IPS-NIHi7 (cell line): ENCODE results near the gene TBC1D2B.

Experiments
- DNase-seq: peaks from one replicate; pipeline ENCODE4 v3.0.0; 2012; ENCODE audit warnings: mixed read lengths; ENCODE audit errors: extremely low spot score

Gene TBC1D2B

GRCh38 chr15:78054966-78055365, 22.5 kb downstream of the TBC1D2B start:
- DNase-seq, result no peak

DNA sequence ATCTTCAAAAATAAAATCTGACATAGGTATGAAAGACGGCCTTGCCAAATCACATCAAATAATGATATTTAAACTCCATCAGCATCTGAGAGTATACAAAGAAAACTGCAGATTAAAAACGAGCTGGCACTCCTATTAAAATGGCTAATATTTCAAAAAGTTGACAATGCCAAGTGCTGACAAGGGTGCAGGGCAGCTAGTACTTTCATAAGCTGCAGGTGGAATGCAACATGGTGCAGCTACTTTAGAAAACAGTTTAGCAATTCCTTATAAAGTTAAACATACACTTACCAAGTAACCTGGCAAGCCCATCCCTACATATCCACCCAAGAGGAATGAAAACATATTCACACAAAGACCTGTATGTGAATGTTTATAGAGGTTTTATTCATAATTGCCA, 23.0 kb downstream of the TBC1D2B start:
- DNase-seq, result no peak

DNA sequence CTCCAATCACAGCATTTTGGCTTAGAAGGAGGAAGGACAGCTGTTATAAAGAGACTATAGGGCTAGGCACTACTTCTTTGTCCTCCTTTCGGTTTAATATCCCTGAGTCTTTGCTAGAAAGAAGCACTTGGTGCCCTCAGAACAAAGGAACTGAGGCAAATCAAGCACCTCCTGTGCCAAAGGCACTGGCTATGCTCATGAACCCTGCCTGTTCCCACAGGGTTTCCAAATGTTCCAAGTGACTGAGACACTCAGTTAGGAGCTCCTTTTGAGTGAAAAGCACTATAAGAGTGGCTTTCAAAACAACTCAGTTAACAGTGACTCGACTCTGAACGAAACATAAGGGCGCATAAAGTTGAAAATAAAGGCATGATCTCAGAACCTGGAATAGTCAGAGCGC, 25.0 kb downstream of the TBC1D2B start:
- no peak for DNase-seq

DNA sequence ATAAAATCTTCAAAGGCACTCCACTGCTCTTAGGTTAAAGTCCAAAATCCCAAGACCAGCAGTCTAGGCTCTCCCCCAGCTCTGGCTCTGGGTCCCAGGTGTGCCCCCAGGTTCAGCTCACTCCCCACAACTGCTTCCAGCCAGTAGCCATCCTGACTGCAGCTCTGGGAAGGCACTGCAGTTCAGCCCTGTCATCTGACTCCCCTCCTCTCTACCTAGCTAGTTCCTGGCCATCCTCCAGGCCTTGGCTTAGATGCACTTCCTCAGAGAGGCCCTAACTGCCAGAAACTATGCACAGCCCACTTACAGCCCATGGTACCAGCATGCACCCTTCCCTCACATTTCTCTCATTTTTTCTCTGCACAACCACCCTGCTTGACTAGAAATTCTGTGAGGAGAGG, 25.5 kb downstream of the TBC1D2B start:
- DNase-seq, result no peak

- no peak for DNase-seq
Observed at GRCh38 chr15:78051596-78051995, 25.9 kb downstream of the TBC1D2B start.

- DNase-seq, result no peak
Observed at GRCh38 chr15:78050826-78051225, 26.7 kb downstream of the TBC1D2B start.

DNA sequence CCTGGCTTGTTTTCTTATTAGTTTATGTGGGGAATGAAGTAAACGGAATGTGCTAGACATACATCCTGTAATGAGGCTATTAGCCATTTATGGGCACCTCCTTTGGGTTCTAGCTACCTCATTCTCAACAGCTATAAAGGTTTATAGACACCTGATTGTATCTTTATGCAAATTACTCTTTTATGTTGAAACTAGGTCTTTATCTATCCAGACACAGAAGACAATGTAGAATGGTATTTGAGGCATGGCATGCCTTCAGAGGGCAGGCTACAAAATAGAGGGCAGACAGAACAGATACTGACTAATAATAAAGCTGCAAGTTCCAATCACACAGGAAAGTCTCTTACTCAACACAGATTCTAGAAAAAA, 27.1 kb downstream of the TBC1D2B start:
- no peak for DNase-seq

DNA sequence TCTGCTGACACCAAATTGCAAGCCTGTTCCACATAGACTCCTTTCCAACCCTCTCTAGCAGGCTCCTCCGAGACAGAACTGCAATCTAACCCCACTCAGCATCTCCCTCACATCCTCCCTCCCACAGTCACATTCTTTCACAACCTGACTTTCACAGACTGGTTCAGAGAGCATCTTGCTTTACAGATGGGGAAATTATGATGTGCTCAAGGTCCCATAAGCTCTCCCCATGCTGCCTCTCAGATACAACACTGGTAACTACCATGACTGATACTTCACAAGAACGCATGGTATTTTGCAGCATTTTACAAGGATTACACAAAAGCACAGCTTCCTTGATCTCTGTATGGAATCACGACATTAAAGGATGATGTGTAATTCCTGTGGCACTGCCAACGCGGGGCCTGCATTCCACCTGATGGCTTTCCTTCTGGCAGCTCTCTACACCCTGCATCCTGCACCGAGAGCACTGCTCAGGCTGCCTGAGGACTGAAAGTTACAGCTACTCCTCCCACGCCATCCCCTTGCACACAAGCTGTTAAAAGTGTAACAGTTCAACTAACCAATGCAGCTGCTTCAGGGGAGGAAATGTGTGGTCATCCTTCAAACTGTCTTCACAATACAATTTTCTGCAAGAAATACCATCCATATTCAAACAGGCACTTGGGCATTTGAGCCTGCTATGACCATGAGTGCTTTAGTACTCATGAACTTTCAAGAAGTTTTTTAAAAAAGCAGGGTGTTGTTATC, 27.6 kb downstream of the TBC1D2B start:
- no peak for DNase-seq

- no peak for DNase-seq
Observed at GRCh38 chr15:78048628-78048920, 28.9 kb downstream of the TBC1D2B start.

GRCh38 chr15:78047761-78048627, 29.5 kb downstream of the TBC1D2B start:
- DNase-seq, result no peak

DNA sequence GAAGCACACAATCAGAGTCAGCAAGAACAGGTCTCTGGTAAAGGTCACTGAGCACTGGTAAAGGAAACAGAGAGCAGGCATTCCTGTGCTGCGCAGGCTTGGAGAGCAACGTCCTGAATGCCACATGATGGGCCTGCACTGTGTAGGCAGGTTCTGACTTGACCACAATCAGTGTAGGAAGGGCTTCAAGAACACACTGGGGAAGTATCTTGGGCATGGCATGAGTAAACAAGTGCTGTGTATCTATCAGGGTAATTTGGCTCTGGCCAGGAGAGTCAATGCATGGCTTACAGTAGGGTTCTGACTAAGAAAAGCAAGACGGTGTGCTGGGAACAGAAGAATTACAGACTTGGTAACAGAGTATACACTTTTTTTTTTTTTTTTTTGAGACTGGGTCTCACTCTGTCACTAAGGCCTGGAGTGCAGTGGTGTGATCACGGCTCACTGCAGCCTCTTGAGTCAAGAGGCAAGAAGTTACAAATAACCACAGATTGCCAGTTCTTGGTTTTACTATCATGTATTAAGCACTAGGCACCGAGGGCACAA, 30.6 kb downstream of the TBC1D2B start:
- DNase-seq, result no peak

- DNase-seq, result no peak
Observed at GRCh38 chr15:78045189-78045588, 32.3 kb downstream of the TBC1D2B start.

GRCh38 chr15:78044407-78045155, 32.9 kb downstream of the TBC1D2B start:
- DNase-seq, result no peak

- no peak for DNase-seq
Observed at GRCh38 chr15:78041946-78042345, 35.6 kb downstream of the TBC1D2B start.

GRCh38 chr15:78040653-78041244, 36.8 kb downstream of the TBC1D2B start:
- DNase-seq, result no peak

DNA sequence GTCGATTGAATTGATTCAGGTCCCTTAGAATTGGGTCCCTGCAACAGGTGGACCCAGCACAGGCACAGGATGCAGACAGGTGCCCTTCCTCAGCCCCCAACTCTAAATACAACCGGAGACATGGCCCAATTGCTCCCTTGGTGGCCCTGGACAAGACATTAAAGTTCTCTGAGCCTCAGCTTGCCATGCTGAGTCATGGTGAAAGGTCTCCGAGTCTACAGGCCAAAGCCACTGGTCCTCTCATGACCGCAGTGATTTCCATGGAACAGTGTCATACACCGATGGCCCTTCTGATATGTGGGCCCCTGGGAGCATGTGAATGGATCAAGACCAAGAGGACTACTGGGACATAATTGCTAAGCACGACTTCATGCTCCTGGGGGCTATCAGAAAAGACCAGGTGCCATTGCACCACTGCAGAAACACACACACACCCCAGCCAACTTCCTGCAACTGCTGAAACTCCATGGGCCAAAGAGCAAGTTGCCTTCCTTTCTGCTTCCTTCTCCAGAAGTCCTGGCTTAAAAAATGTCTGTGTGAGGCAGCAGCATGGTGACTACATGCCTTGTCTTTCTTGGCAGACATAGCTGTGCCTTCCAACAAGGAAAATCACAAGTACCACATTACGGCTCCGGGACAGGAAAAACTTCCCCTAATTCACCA, 38.8 kb downstream of the TBC1D2B start:
- DNase-seq, result no peak

DNA sequence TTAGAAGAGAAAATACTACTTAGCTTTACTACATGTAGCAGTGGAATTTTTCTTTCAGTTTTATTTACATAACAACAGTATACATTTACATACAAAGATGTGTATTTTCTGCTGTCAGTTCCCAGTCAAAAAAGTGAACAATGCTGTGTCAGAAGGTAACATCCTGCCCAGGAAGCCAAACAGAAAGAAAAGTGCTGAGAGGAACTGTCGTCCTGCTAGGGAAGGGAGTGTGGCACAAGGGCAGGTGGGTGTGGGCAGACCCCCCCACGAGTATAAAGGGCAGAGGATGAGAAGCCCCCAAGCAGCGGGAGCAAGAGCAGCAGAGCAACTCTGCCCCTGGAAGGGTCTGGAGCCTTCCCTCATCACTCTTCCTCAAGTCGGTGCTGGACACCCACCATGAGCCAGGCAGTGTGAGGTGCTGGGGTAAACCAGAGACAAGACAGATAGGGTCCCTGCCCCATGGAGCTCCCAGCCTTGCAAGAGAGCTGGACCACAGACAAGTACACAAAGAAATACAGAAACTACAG, 39.7 kb downstream of the TBC1D2B start:
- no peak for DNase-seq

GRCh38 chr15:78037328-78037727, 40.2 kb downstream of the TBC1D2B start:
- DNase-seq, result no peak

GRCh38 chr15:78035861-78036476, 41.5 kb downstream of the TBC1D2B start:
- DNase-seq, result no peak

- DNase-seq, result no peak
Observed at GRCh38 chr15:78035321-78035751, 42.2 kb downstream of the TBC1D2B start.
